WTC11 (cell line): ENCODE measurements around the gene DNAH14.

Experiments used
- CREB1 ChIP-seq: sonication (generic); formaldehyde crosslinking; IDR thresholded peaks from 2 replicates; pipeline ENCODE4 v1.8.0; 2023; ENCODE audit warnings: mild to moderate bottlenecking, missing genetic modification reagents
- ESRRA ChIP-seq: sonication (generic); formaldehyde crosslinking; IDR thresholded peaks from 2 replicates; pipeline ENCODE4 v1.8.1; 2022; ENCODE audit warnings: mild to moderate bottlenecking, missing genetic modification reagents, borderline replicate concordance
- NFYB ChIP-seq: sonication (generic); formaldehyde crosslinking; conservative IDR thresholded peaks from 2 replicates; pipeline ENCODE4 v1.8.0; 2022; ENCODE audit warnings: low read depth, missing genetic modification reagents
- SP1 ChIP-seq: sonication (generic); formaldehyde crosslinking; conservative IDR thresholded peaks from 2 replicates; pipeline ENCODE4 v1.8.1; 2022; ENCODE audit warnings: missing genetic modification reagents
- TCF7 ChIP-seq: sonication (generic); formaldehyde crosslinking; IDR thresholded peaks from 2 replicates; pipeline ENCODE4 v1.8.0; 2022; ENCODE audit warnings: mild to moderate bottlenecking, low read depth, missing genetic modification reagents, moderate library complexity
- TEAD4 ChIP-seq: sonication (generic); formaldehyde crosslinking; IDR thresholded peaks from 2 replicates; pipeline ENCODE4 v1.8.0; 2022; ENCODE audit warnings: mild to moderate bottlenecking, missing genetic modification reagents
- ZNF263 ChIP-seq: sonication (generic); formaldehyde crosslinking; IDR thresholded peaks from 2 replicates; pipeline ENCODE4 v1.8.1; 2022; ENCODE audit warnings: low read depth, mild to moderate bottlenecking, moderate library complexity, missing genetic modification reagents
- TF ChIP-seq, protein P1 (sequence below): fragments of 200-600 bp; IDR thresholded peaks from 2 replicates; pipeline ENCODE4 v1.8.0; 2022; ENCODE audit warnings: antibody characterized with exemption
- TF ChIP-seq, protein P2 (sequence below): sonication (generic); formaldehyde crosslinking; IDR thresholded peaks from 2 replicates; pipeline ENCODE4 v1.8.0; 2022; ENCODE audit warnings: mild to moderate bottlenecking, missing genetic modification reagents
- TF ChIP-seq, protein P3 (sequence below): sonication (generic); formaldehyde crosslinking; IDR thresholded peaks from 2 replicates; pipeline ENCODE4 v1.8.0; 2022; ENCODE audit warnings: mild to moderate bottlenecking, missing genetic modification reagents
- TF ChIP-seq, protein P4 (sequence below): sonication (generic); formaldehyde crosslinking; IDR thresholded peaks from 2 replicates; pipeline ENCODE4 v1.8.1; 2022; ENCODE audit warnings: low read depth, missing genetic modification reagents, borderline replicate concordance
- TF ChIP-seq, protein P5 (sequence below): sonication (generic); formaldehyde crosslinking; IDR thresholded peaks from 2 replicates; pipeline ENCODE4 v1.8.1; 2022; ENCODE audit warnings: missing genetic modification reagents, borderline replicate concordance
- TF ChIP-seq, protein P6 (sequence below): sonication (generic); formaldehyde crosslinking; conservative IDR thresholded peaks from 2 replicates; pipeline ENCODE4 v1.8.1; 2022; ENCODE audit warnings: mild to moderate bottlenecking, missing genetic modification reagents
- TF ChIP-seq, protein P7 (sequence below): sonication (generic); formaldehyde crosslinking; IDR thresholded peaks from 2 replicates; pipeline ENCODE4 v1.8.0; 2023; ENCODE audit warnings: missing genetic modification reagents, mild to moderate bottlenecking, borderline replicate concordance

DNA sequence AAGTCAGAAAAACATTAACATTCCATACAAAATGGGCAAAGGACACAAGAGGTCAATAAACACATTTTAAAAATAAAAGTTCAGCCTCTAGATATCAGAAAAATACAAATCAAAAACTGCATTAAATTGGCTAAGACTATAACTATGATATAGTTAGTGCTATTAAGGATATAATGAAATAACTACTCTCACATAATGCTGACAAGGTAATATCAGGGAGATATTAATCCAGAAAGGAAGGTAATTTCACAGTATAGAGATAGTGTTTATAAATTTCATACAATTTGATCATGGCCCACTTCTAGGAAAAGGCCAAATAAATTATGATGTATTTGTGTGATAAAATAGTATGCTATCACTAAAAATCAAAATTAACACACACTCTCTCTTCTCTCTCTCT, 436.5 kb downstream of the DNAH14 start:
- TF ChIP-seq, protein P1, sequence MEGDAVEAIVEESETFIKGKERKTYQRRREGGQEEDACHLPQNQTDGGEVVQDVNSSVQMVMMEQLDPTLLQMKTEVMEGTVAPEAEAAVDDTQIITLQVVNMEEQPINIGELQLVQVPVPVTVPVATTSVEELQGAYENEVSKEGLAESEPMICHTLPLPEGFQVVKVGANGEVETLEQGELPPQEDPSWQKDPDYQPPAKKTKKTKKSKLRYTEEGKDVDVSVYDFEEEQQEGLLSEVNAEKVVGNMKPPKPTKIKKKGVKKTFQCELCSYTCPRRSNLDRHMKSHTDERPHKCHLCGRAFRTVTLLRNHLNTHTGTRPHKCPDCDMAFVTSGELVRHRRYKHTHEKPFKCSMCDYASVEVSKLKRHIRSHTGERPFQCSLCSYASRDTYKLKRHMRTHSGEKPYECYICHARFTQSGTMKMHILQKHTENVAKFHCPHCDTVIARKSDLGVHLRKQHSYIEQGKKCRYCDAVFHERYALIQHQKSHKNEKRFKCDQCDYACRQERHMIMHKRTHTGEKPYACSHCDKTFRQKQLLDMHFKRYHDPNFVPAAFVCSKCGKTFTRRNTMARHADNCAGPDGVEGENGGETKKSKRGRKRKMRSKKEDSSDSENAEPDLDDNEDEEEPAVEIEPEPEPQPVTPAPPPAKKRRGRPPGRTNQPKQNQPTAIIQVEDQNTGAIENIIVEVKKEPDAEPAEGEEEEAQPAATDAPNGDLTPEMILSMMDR: no peak
- TF ChIP-seq, protein P2, sequence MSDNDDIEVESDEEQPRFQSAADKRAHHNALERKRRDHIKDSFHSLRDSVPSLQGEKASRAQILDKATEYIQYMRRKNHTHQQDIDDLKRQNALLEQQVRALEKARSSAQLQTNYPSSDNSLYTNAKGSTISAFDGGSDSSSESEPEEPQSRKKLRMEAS (CRISPR knock-in tag): no peak
- TF ChIP-seq SP1 (CRISPR knock-in tag) (no peak), NFYB (CRISPR knock-in tag) (no peak), ESRRA (CRISPR knock-in tag) (no peak), TCF7 (no peak), CREB1 (CRISPR knock-in tag) (no peak), TEAD4 (no peak), ZNF263 (CRISPR knock-in tag) (no peak)
- TF ChIP-seq, protein P3, sequence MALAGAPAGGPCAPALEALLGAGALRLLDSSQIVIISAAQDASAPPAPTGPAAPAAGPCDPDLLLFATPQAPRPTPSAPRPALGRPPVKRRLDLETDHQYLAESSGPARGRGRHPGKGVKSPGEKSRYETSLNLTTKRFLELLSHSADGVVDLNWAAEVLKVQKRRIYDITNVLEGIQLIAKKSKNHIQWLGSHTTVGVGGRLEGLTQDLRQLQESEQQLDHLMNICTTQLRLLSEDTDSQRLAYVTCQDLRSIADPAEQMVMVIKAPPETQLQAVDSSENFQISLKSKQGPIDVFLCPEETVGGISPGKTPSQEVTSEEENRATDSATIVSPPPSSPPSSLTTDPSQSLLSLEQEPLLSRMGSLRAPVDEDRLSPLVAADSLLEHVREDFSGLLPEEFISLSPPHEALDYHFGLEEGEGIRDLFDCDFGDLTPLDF: no peak
- TF ChIP-seq, protein P4, sequence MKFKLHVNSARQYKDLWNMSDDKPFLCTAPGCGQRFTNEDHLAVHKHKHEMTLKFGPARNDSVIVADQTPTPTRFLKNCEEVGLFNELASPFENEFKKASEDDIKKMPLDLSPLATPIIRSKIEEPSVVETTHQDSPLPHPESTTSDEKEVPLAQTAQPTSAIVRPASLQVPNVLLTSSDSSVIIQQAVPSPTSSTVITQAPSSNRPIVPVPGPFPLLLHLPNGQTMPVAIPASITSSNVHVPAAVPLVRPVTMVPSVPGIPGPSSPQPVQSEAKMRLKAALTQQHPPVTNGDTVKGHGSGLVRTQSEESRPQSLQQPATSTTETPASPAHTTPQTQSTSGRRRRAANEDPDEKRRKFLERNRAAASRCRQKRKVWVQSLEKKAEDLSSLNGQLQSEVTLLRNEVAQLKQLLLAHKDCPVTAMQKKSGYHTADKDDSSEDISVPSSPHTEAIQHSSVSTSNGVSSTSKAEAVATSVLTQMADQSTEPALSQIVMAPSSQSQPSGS (CRISPR knock-in tag): no peak
- TF ChIP-seq, protein P5, sequence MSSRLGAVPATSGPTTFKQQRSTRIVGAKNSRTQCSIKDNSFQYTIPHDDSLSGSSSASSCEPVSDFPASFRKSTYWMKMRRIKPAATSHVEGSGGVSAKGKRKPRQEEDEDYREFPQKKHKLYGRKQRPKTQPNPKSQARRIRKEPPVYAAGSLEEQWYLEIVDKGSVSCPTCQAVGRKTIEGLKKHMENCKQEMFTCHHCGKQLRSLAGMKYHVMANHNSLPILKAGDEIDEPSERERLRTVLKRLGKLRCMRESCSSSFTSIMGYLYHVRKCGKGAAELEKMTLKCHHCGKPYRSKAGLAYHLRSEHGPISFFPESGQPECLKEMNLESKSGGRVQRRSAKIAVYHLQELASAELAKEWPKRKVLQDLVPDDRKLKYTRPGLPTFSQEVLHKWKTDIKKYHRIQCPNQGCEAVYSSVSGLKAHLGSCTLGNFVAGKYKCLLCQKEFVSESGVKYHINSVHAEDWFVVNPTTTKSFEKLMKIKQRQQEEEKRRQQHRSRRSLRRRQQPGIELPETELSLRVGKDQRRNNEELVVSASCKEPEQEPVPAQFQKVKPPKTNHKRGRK (CRISPR knock-in tag): no peak
- TF ChIP-seq, protein P6, sequence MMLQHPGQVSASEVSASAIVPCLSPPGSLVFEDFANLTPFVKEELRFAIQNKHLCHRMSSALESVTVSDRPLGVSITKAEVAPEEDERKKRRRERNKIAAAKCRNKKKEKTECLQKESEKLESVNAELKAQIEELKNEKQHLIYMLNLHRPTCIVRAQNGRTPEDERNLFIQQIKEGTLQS: no peak
- TF ChIP-seq, protein P7, sequence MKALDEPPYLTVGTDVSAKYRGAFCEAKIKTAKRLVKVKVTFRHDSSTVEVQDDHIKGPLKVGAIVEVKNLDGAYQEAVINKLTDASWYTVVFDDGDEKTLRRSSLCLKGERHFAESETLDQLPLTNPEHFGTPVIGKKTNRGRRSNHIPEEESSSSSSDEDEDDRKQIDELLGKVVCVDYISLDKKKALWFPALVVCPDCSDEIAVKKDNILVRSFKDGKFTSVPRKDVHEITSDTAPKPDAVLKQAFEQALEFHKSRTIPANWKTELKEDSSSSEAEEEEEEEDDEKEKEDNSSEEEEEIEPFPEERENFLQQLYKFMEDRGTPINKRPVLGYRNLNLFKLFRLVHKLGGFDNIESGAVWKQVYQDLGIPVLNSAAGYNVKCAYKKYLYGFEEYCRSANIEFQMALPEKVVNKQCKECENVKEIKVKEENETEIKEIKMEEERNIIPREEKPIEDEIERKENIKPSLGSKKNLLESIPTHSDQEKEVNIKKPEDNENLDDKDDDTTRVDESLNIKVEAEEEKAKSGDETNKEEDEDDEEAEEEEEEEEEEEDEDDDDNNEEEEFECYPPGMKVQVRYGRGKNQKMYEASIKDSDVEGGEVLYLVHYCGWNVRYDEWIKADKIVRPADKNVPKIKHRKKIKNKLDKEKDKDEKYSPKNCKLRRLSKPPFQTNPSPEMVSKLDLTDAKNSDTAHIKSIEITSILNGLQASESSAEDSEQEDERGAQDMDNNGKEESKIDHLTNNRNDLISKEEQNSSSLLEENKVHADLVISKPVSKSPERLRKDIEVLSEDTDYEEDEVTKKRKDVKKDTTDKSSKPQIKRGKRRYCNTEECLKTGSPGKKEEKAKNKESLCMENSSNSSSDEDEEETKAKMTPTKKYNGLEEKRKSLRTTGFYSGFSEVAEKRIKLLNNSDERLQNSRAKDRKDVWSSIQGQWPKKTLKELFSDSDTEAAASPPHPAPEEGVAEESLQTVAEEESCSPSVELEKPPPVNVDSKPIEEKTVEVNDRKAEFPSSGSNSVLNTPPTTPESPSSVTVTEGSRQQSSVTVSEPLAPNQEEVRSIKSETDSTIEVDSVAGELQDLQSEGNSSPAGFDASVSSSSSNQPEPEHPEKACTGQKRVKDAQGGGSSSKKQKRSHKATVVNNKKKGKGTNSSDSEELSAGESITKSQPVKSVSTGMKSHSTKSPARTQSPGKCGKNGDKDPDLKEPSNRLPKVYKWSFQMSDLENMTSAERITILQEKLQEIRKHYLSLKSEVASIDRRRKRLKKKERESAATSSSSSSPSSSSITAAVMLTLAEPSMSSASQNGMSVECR: no peak
